GM12878 (cell line): ENCODE measurements around the gene PKM. TPM values are rescaled to one million over a fixed set of nuclear protein-coding genes. Genes with fewer than 3 reads are reported as not detected.

Experiments used
- ATAC-seq: fragments of 200-7000 bp; cut with Tn5 transposase; 3 replicates; pipeline ENCODE4 v1.9.1; 2020; ENCODE audit warnings: mild to moderate bottlenecking, moderate library complexity
- BruUV-seq: library from RNA; stranded (reverse); fragments of 400-500 nt; replicated peaks from 2 replicates; lab custom pipeline; 2021; lab: Mats Ljungman, UMichigan
- CTCF ChIA-PET: fragments of 300-600 bp; sonication (Branson Sonifier 250); formaldehyde crosslinking; extraction: SDS; loops from one replicate; lab custom pipeline; 2021; ENCODE audit warnings: inconsistent platforms; lab: Yijun Ruan, JAX
- POLR2A ChIA-PET: fragments of 350-600 bp; formaldehyde crosslinking; extraction: SDS; loops from one replicate; lab custom pipeline; 2021; ENCODE audit warnings: inconsistent platforms; lab: Charles Lee
- RAD21 ChIA-PET: fragments of 300-600 bp; sonication (Branson Sonifier 250); formaldehyde crosslinking; loops from one replicate; lab custom pipeline; 2023; ENCODE audit warnings: antibody characterized with exemption; ENCODE audit not compliant: unreplicated experiment; lab: Charles Lee
- SMC1A ChIA-PET: fragments of 300-600 bp; sonication (Branson Sonifier 250); formaldehyde crosslinking; loops from one replicate; lab custom pipeline; 2023; ENCODE audit not compliant: unreplicated experiment, uncharacterized antibody; lab: Charles Lee
- DNase-seq: peaks from one replicate; pipeline ENCODE4 v3.0.0-alpha.2; 2011; ENCODE audit warnings: low read depth, low spot score
- FAIRE-seq: peaks from 3 replicates; lab custom pipeline; 2011; peaks lifted over from hg19 to GRCh38; lab: Jason Lieb, UNC
- H2AFZ ChIP-seq: 2 replicates; pipeline ENCODE4 v1.6.0; 2011; ENCODE audit warnings: low read depth, low read length, control low read depth; ENCODE audit not compliant: control insufficient read depth
- H3K27ac ChIP-seq: 2 replicates; pipeline ENCODE4 v1.5.1; 2011; ENCODE audit warnings: control low read depth; ENCODE audit not compliant: control insufficient read depth, insufficient read depth
- H3K27me3 ChIP-seq, 2 experiments: replicated peaks in 1 of 2; 2 replicates each; pipeline versions ENCODE4 v1.6.0 to v1.6.1; 2011; ENCODE audit warnings: low read length in 1 of 2; ENCODE audit not compliant: control insufficient read depth in 2 of 2, insufficient read depth in 2 of 2
- H3K36me3 ChIP-seq, 2 experiments: 2 replicates each; pipeline ENCODE4 v1.5.1; 2011; ENCODE audit warnings: low read length in 1 of 2; ENCODE audit not compliant: control insufficient read depth in 2 of 2, insufficient read depth in 2 of 2
- H3K4me1 ChIP-seq: 2 replicates; pipeline ENCODE4 v1.6.1; 2011; ENCODE audit warnings: mild to moderate bottlenecking, low read length, moderate library complexity, mixed read lengths; ENCODE audit not compliant: control insufficient read depth, insufficient read depth
- H3K4me2 ChIP-seq: 2 replicates; pipeline ENCODE4 v1.6.0; 2011; ENCODE audit warnings: control low read depth; ENCODE audit not compliant: control insufficient read depth, insufficient read depth
- H3K4me3 ChIP-seq: fragments of 200-600 bp; sonication (generic); 2 replicates; pipeline ENCODE4 v1.5.1; 2016
- H3K79me2 ChIP-seq: 2 replicates; pipeline ENCODE4 v1.6.0; 2011; ENCODE audit warnings: low read length; ENCODE audit not compliant: control insufficient read depth, insufficient read depth
- H3K9ac ChIP-seq: 2 replicates; pipeline ENCODE4 v1.8.0; 2011; ENCODE audit warnings: low read length, control low read depth, mixed read lengths; ENCODE audit not compliant: control insufficient read depth, insufficient read depth
- H3K9me3 ChIP-seq: replicated peaks from 3 replicates; pipeline ENCODE4 v1.5.1; 2011; ENCODE audit warnings: mild to moderate bottlenecking, low read length; ENCODE audit not compliant: control insufficient read depth, insufficient read depth
- H4K20me1 ChIP-seq: 2 replicates; pipeline ENCODE4 v1.6.0; 2011; ENCODE audit not compliant: control insufficient read depth, insufficient read depth
- SPI1 ChIP-seq: IDR thresholded peaks from 2 replicates; pipeline ENCODE4 v1.6.1; 2011; ENCODE audit warnings: low read depth, mild to moderate bottlenecking, low read length, moderate library complexity, borderline replicate concordance; ENCODE audit not compliant: insufficient read depth
- WGBS: methylation state at CpG from one replicate; pipeline ENCODE4 v1.1.6; 2016; ENCODE audit warnings: low lambda C conversion rate; ENCODE audit not compliant: insufficient replicate concordance, insufficient coverage; ENCODE audit errors: missing lambda C conversion rate; 5-methylcytosine and 5-hydroxymethylcytosine counted together
- in situ Hi-C: fragments of 300-500 bp; cut with MboI; formaldehyde crosslinking; loops from 9 replicates; pipeline ENCODE4 v1.14.3; 2018; ENCODE audit warnings: mixed read lengths
- intact Hi-C: fragments of 100-400 bp; cut with micrococcal nuclease; formaldehyde crosslinking; loops from one replicate; pipeline ENCODE4 v1.14.2; 2022; ENCODE audit not compliant: unreplicated experiment
- polyA plus RNA-seq, 11 experiments: library from polyadenylated mRNA; depleted of rRNA in 4 of 11; unstranded in 6 of 11; stranded (reverse) in 5 of 11; fragments of >200 nt; fragmentation: Nextera tagmentation in 4 of 11; fragmentation: Illumina TruSeq in 1 of 11; extraction: Ambion mirVana in 4 of 11; extraction: Trizol in 1 of 11; gene quantifications; 1 replicate in 1 of 11; 2 replicates in 10 of 11; pipeline versions ENCODE4 v1.2.1 to v1.2.3, GENCODE V29; 2011 to 2016; ENCODE audit warnings: inconsistent platforms in 2 of 11, missing spikeins in 2 of 11, low read depth in 1 of 11
- total RNA-seq, 4 experiments: library from RNA; depleted of rRNA in 3 of 4; stranded (reverse); fragments of >200 nt in 3 of 4; fragmentation: Illumina TruSeq in 1 of 4; extraction: Trizol in 1 of 4; gene quantifications; 2 replicates each; pipeline versions ENCODE4 v1.2.1 to v1.2.3, GENCODE V29; 2013 to 2021
- TF ChIP-seq, protein P1 (sequence below): fragments of 450-650 bp; IDR thresholded peaks from 2 replicates; pipeline ENCODE4 v1.6.1; 2017; ENCODE audit warnings: mild to moderate bottlenecking, moderate library complexity

Gene PKM
- total and polyA plus RNA-seq, 10 of the 15 experiments (the other 5 are each of a cell fraction or from before 2014, with no cell fraction given), result 491 to 2,011 (median 1,433) TPM

DNA sequence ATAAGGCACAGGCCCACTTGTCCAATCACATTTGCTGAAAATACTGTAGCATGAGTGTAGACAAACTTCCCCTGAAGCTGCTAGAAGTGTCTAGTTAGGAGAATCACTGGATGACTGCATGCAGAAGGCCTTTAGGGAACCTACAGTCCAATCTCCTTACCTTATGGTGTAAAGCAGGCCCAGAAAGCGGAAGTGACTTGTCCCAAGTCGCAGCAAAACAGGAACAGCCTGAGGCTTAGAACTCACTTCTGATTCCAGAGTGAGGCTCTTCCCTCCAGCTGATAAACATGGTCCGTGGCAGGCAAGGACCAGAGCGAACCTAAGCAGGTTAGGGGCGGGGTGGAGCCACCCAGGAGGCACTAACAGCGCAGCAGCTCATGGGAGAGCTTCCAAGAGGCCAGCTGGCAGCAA is 35.9 kb downstream of the PKM start:
- ChIA-PET SMC1A (no interaction called here), RAD21 (interaction anchor here (0.9 kb wide), 1 partner anchor 32 kb away, joined by 3 read pairs; no protein-coding TSS in a partner anchor), POLR2A (no interaction called here), CTCF (interaction anchor here (0.6 kb wide), 1 partner anchor 411 kb away, joined by 3 read pairs; no protein-coding TSS in a partner anchor)
- DNase-seq (no peak), ATAC-seq (no peak), FAIRE-seq (no peak)
- Histone ChIP-seq H3K9me3 (no peaks in the 10 kb centered on the region), H3K9ac (no peak overlapping the region), H3K27ac (no peak overlapping the region), H3K79me2 (no peaks in the 10 kb centered on the region), H4K20me1 (no peaks in the 10 kb centered on the region; the same call in 1 of the 2 replicates), H3K27me3 (no peaks in the 10 kb centered on the region), H2AFZ (peak overlapping the region; percentile 39; the same call in 1 of the 2 replicates), H3K36me3 (peaks cover 15 to 19% of the 10 kb centered on the region in 2 experiments), H3K4me2 (no peak overlapping the region), H3K4me3 (no peak overlapping the region), H3K4me1 (no peaks in the 10 kb centered on the region; the same call in 1 of the 2 replicates)
- no TSS peak for BruUV-seq
- TF ChIP-seq, protein P1, sequence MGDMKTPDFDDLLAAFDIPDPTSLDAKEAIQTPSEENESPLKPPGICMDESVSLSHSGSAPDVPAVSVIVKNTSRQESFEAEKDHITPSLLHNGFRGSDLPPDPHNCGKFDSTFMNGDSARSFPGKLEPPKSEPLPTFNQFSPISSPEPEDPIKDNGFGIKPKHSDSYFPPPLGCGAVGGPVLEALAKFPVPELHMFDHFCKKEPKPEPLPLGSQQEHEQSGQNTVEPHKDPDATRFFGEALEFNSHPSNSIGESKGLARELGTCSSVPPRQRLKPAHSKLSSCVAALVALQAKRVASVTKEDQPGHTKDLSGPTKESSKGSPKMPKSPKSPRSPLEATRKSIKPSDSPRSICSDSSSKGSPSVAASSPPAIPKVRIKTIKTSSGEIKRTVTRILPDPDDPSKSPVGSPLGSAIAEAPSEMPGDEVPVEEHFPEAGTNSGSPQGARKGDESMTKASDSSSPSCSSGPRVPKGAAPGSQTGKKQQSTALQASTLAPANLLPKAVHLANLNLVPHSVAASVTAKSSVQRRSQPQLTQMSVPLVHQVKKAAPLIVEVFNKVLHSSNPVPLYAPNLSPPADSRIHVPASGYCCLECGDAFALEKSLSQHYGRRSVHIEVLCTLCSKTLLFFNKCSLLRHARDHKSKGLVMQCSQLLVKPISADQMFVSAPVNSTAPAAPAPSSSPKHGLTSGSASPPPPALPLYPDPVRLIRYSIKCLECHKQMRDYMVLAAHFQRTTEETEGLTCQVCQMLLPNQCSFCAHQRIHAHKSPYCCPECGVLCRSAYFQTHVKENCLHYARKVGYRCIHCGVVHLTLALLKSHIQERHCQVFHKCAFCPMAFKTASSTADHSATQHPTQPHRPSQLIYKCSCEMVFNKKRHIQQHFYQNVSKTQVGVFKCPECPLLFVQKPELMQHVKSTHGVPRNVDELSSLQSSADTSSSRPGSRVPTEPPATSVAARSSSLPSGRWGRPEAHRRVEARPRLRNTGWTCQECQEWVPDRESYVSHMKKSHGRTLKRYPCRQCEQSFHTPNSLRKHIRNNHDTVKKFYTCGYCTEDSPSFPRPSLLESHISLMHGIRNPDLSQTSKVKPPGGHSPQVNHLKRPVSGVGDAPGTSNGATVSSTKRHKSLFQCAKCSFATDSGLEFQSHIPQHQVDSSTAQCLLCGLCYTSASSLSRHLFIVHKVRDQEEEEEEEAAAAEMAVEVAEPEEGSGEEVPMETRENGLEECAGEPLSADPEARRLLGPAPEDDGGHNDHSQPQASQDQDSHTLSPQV, result no peak
- peak; percentile 83; the same call in 1 of the 2 replicates for TF ChIP-seq SPI1
- WGBS, result 41% methylated on average over 6 of the region's 6 CpGs
- intact Hi-C loops, result loop anchor here (5.0 kb wide), 1 partner anchor 92 kb away; no protein-coding TSS in a partner anchor
- in situ Hi-C loops, result no loop called here
